AG04450 (cell line): ENCODE measurements around the gene DCD. TPM values are rescaled to one million over a fixed set of nuclear protein-coding genes. Genes with fewer than 3 reads are reported as not detected.
A peak's percentile ranks its signal among the peaks of the same experiment; 100 is the strongest.

Experiments
- CTCF ChIA-PET: fragments of 300-600, 350-600 bp; formaldehyde crosslinking; extraction: SDS; loops from one replicate; lab custom pipeline; 2022; ENCODE audit warnings: antibody characterized with exemption, inconsistent platforms; lab: Charles Lee
- POLR2A ChIA-PET: fragments of 350-600 bp; formaldehyde crosslinking; extraction: SDS; loops from one replicate; lab custom pipeline; 2021; ENCODE audit warnings: antibody characterized with exemption, inconsistent platforms; lab: Yijun Ruan, JAX
- DNase-seq: peaks from one replicate; pipeline ENCODE4 v3.0.0-alpha.2; 2011; ENCODE audit warnings: low read depth, low spot score
- H3K27ac ChIP-seq: one replicate; pipeline ENCODE4 v1.5.1; 2012; ENCODE audit warnings: low read depth, low read length, control low read depth
- H3K27me3 ChIP-seq: one replicate; pipeline ENCODE4 v1.6.0; 2012; ENCODE audit warnings: low read length; ENCODE audit not compliant: control insufficient read depth, insufficient read depth
- H3K4me3 ChIP-seq: 2 replicates; pipeline ENCODE4 v1.5.1; 2011; ENCODE audit warnings: mild to moderate bottlenecking, low read depth, low read length, control low read depth
- H3K9me3 ChIP-seq: 2 replicates; pipeline ENCODE4 v1.5.1; 2012; ENCODE audit warnings: low read length; ENCODE audit not compliant: control insufficient read depth, insufficient read depth
- polyA plus RNA-seq: library from polyadenylated mRNA; depleted of rRNA; stranded (reverse); fragments of >200 nt; gene quantifications from 2 replicates; pipeline ENCODE4 v1.2.3, GENCODE V29; 2011
- TF ChIP-seq, protein P1 (sequence below): IDR thresholded peaks from 2 replicates; pipeline ENCODE4 v1.5.1; 2011; ENCODE audit warnings: low read depth, low read length, control low read depth, inconsistent platforms

Gene DCD
- polyA plus RNA-seq, 1 experiment = not detected

DNA sequence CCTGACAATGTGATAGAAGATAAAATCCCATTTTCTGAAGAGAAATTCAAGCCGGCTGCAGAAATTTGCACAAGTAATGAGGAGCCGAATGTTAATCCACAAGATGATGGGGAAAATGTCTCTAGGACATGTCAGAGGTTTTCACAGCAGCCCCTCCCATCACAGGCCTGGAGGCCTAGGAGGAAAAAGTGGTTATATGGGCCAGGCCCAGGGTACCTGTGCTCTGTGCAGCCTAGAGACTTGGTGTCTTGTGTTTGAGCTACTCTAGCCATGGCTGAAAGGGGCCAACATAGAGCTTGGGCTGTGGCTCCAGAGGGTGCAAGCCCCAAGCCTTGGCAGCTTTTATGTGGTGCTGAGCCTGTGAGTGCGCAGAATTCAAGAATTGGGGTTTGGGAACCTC is 20.9 kb downstream of the DCD start:
- H3K27ac ChIP-seq = no peak overlapping the region
- ChIA-PET POLR2A (no interaction called here), CTCF (no interaction called here)
- no peaks in the 10 kb centered on the region for H3K27me3 ChIP-seq
- no peaks in the 10 kb centered on the region for H3K9me3 ChIP-seq
- TF ChIP-seq, protein P1, sequence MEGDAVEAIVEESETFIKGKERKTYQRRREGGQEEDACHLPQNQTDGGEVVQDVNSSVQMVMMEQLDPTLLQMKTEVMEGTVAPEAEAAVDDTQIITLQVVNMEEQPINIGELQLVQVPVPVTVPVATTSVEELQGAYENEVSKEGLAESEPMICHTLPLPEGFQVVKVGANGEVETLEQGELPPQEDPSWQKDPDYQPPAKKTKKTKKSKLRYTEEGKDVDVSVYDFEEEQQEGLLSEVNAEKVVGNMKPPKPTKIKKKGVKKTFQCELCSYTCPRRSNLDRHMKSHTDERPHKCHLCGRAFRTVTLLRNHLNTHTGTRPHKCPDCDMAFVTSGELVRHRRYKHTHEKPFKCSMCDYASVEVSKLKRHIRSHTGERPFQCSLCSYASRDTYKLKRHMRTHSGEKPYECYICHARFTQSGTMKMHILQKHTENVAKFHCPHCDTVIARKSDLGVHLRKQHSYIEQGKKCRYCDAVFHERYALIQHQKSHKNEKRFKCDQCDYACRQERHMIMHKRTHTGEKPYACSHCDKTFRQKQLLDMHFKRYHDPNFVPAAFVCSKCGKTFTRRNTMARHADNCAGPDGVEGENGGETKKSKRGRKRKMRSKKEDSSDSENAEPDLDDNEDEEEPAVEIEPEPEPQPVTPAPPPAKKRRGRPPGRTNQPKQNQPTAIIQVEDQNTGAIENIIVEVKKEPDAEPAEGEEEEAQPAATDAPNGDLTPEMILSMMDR = no peak
- DNase-seq = no peak
- no peak overlapping the region for H3K4me3 ChIP-seq

DNA sequence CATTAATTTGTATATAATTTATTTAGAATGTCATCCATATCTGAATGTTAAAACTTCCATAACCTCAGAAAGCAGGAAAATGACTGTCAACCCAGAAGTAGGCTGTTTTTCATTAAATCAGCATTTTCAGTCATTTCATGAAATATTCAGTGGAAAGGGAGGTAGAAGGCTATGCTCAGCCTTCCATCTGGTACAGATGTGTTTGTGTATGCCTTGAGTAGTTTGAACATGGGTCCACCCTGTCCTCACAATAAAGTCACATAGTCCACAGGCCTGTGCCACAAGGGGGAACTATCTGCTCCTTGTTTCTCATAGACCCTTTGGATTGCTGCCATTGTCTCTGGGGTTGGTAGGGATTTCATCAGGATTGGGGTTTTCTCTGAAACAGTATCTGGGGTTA is 22.6 kb downstream of the DCD start:
- Histone ChIP-seq H3K4me3 (no peak overlapping the region), H3K27ac (no peak overlapping the region), H3K27me3 (no peaks in the 10 kb centered on the region), H3K9me3 (no peaks in the 10 kb centered on the region)
- POLR2A ChIA-PET = no interaction called here
- DNase-seq = no peak
- CTCF ChIA-PET = no interaction called here
- TF ChIP-seq, protein P1 = no peak

DNA sequence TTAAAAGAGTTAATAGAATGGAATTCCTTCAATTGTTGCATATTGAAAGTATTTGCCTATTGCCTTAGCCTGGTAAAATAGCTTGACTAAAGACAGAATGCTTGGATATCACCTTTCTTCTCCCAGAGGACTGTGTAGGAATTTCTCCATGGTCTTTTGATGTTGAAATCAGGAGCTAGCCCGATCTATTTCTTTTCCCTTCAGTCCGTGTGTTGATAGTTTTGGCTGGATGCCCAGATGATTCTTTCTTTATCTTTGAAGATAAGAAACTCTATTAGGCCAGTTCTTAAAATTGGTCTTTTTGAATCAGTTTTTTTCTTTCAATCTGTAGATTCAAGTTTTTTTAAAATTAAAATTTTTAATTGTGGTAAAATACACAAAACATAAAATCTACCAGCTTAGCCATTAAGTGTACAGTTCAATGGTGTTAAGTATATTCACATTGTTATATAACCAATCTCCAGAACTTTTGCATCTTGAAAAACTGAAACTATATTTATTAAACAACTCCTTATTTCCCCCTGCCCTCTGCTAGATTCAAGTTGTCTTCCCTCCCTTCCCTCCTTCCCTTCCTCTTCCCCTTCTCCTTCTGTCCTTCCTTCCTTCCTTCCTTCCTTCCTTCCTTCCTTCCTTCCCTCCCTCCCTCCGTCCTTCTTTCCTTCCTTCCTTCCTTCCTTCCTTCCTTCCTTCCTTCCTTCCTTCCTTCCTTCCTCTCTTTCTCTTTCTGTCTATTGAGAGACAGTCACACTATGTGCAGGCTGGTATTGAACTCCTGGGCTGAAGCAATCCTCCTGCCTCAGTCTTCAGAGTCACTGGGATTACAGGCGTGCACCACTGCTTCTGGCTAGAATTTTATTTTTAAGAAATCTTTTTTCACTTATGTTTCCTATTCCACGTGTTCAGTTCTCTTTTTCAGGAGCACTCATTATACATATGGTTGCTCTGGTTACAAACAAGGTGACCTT is 23.6 kb downstream of the DCD start:
- ChIA-PET CTCF (no interaction called here), POLR2A (no interaction called here)
- Histone ChIP-seq H3K27me3 (no peaks in the 10 kb centered on the region), H3K27ac (no peak overlapping the region), H3K9me3 (no peaks in the 10 kb centered on the region), H3K4me3 (no peak overlapping the region)
- TF ChIP-seq, protein P1 = no peak
- DNase-seq = no peak

DNA sequence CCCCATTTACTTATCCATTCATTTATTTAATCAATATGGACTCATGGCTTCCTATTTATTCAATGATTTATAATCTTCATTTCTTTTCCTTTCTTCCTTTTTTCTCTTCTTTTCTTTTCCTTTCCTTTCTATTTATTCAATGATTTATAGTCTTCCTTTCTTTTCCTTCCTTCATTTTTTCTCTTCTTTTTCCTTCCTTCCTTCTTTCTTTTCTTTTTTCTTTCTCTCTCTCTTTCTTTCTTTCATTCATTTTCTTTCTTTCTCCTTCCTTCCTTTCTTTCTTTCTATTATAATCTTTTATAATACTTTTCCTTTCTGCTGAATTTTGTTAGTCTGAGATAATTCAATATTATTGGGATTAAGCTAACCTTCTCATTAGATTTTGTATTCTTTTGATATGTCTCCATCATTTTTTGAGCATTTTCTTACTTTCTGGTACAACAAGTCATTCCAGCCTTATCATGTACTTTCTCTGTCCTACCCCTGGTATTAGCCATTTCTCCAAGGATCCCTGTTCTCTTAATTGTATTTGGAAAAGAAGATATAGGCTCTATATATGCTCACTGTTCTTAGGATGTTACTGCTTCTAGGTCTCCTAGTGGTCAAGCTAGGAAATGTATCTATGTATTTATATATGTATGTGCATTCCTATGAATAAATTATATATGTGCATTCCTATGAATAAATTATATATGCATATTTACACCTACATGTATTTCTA is 25.5 kb downstream of the DCD start:
- H3K9me3 ChIP-seq = no peaks in the 10 kb centered on the region
- no peak overlapping the region for H3K27ac ChIP-seq
- CTCF ChIA-PET = interaction anchor here (0.7 to 1.5 kb wide), 3 partner anchors 21 to 826 kb away, joined by 3 to 5 read pairs (median 4); no protein-coding TSS in a partner anchor
- TF ChIP-seq, protein P1 = peak; percentile 44
- DNase-seq = no peak
- POLR2A ChIA-PET = no interaction called here
- no peak overlapping the region for H3K4me3 ChIP-seq
- H3K27me3 ChIP-seq = no peaks in the 10 kb centered on the region
